Muscle layer of duodenum (tissue), 2 donors: ENCODE data around the gene FOCAD.
"Not testable (repeated sequence)": the region's sequence is repeated elsewhere in the genome, so short reads cannot be mapped to it uniquely, and the experiment has no call there.

Experiments used
- H3K27ac ChIP-seq: one replicate; pipeline ENCODE4 v1.7.0; 2013; ENCODE audit warnings: mild to moderate bottlenecking, low read length
- H3K27me3 ChIP-seq: one replicate; pipeline ENCODE4 v1.7.0; 2013; ENCODE audit warnings: low read depth, mild to moderate bottlenecking, control low read depth, low read length
- H3K36me3 ChIP-seq, 2 donors: one replicate each; pipeline ENCODE4 v1.7.0; 2013; ENCODE audit warnings: low read length in 2 of 2, control low read depth in 1 of 2, mild to moderate bottlenecking in 1 of 2; ENCODE audit not compliant: insufficient read depth in 2 of 2, control insufficient read depth in 1 of 2
- H3K4me1 ChIP-seq, 2 donors: one replicate each; pipeline ENCODE4 v1.7.0; 2013; ENCODE audit warnings: low read length in 2 of 2, mild to moderate bottlenecking in 2 of 2, control low read depth in 1 of 2, moderate library complexity in 1 of 2; ENCODE audit not compliant: insufficient read depth in 2 of 2, control insufficient read depth in 1 of 2
- H3K4me3 ChIP-seq, 2 donors: one replicate each; pipeline ENCODE4 v1.7.0; 2013; ENCODE audit warnings: low read length in 2 of 2, low read depth in 1 of 2, mild to moderate bottlenecking in 1 of 2
- H3K9me3 ChIP-seq, 2 donors: one replicate each; pipeline ENCODE4 v1.7.0; 2013; ENCODE audit warnings: low read length in 2 of 2, control low read depth in 1 of 2, mild to moderate bottlenecking in 1 of 2; ENCODE audit not compliant: control insufficient read depth in 1 of 2
- donor health status: healthy.

The FOCAD gene

GRCh38 chr9:20944507-20944906 is 260.4 kb downstream of the FOCAD start:
- H3K9me3 ChIP-seq = no peaks in the 10 kb centered on the region
- no peaks in the 10 kb centered on the region for H3K27me3 ChIP-seq
- H3K4me1 ChIP-seq = no peaks in the 10 kb centered on the region
- no peak overlapping the region for H3K27ac ChIP-seq
- H3K4me3 ChIP-seq = no peak overlapping the region
- H3K36me3 ChIP-seq = no peaks in the 10 kb centered on the region

- Histone ChIP-seq H3K27ac (no peak overlapping the region), H3K4me3 (no peak overlapping the region), H3K4me1 (no peaks in the 10 kb centered on the region), H3K9me3 (no peaks in the 10 kb centered on the region), H3K36me3 (no peaks in the 10 kb centered on the region), H3K27me3 (no peaks in the 10 kb centered on the region)
Observed at GRCh38 chr9:20945269-20945668, 261.2 kb downstream of the FOCAD start.

GRCh38 chr9:20945856-20946255 is 261.8 kb downstream of the FOCAD start:
- Histone ChIP-seq H3K4me1 (no peaks in the 10 kb centered on the region), H3K27me3 (no peaks in the 10 kb centered on the region), H3K36me3 (peaks cover under 1 to 1% of the 10 kb centered on the region in 2 donors), H3K27ac (no peak overlapping the region), H3K4me3 (no peak overlapping the region), H3K9me3 (no peaks in the 10 kb centered on the region)

GRCh38 chr9:20948703-20949102 is 264.6 kb downstream of the FOCAD start:
- H3K27ac ChIP-seq = no peak overlapping the region
- peaks cover 4 to 27% of the 10 kb centered on the region in 2 donors for H3K36me3 ChIP-seq
- H3K4me3 ChIP-seq = no peak overlapping the region
- H3K4me1 ChIP-seq = peaks cover 0 to 9% of the 10 kb centered on the region in 2 donors
- H3K27me3 ChIP-seq = no peaks in the 10 kb centered on the region
- no peaks in the 10 kb centered on the region for H3K9me3 ChIP-seq

GRCh38 chr9:20950707-20951106 is 266.6 kb downstream of the FOCAD start:
- Histone ChIP-seq H3K36me3 (peaks cover 4 to 29% of the 10 kb centered on the region in 2 donors), H3K27me3 (no peaks in the 10 kb centered on the region), H3K27ac (no peak overlapping the region), H3K9me3 (no peaks in the 10 kb centered on the region), H3K4me3 (no peak overlapping the region), H3K4me1 (peaks cover 0 to 9% of the 10 kb centered on the region in 2 donors)

GRCh38 chr9:20962536-20963225 is 278.6 kb downstream of the FOCAD start:
- H3K9me3 ChIP-seq = no peaks in the 10 kb centered on the region

GRCh38 chr9:20972684-20973083 is 288.6 kb downstream of the FOCAD start:
- Histone ChIP-seq H3K4me3 (no peak overlapping the region), H3K27me3 (no peaks in the 10 kb centered on the region), H3K4me1 (no peaks in the 10 kb centered on the region), H3K9me3 (peaks cover 0 to 3% of the 10 kb centered on the region in 2 donors), H3K36me3 (peaks cover 8 to 12% of the 10 kb centered on the region in 2 donors), H3K27ac (no peak overlapping the region)

More at GRCh38 chr9:20962536-20963225, 278.6 kb downstream of the FOCAD start:
- no peaks in the 10 kb centered on the region for H3K27me3 ChIP-seq
- no peaks in the 10 kb centered on the region for H3K36me3 ChIP-seq
- no peak overlapping the region for H3K27ac ChIP-seq
- H3K4me3 ChIP-seq = no peak overlapping the region
- no peaks in the 10 kb centered on the region for H3K4me1 ChIP-seq

- peaks cover 8 to 12% of the 10 kb centered on the region in 2 donors for H3K36me3 ChIP-seq
- H3K27me3 ChIP-seq, H3K27ac ChIP-seq, H3K9me3 ChIP-seq, H3K4me1 ChIP-seq, H3K4me3 ChIP-seq: not testable (repeated sequence)
Observed at GRCh38 chr9:20973246-20973947, 289.3 kb downstream of the FOCAD start.

GRCh38 chr9:20974191-20974938 is 290.3 kb downstream of the FOCAD start:
- H3K9me3 ChIP-seq, H3K27me3 ChIP-seq, H3K4me3 ChIP-seq, H3K4me1 ChIP-seq, H3K27ac ChIP-seq: not testable (repeated sequence)
- H3K36me3 ChIP-seq = peaks cover 8 to 12% of the 10 kb centered on the region in 2 donors

- no peaks in the 10 kb centered on the region for H3K27me3 ChIP-seq
- no peaks in the 10 kb centered on the region for H3K9me3 ChIP-seq
- peaks cover 8 to 12% of the 10 kb centered on the region in 2 donors for H3K36me3 ChIP-seq
- H3K4me3 ChIP-seq = no peak overlapping the region
- no peak overlapping the region for H3K27ac ChIP-seq
- peaks cover 5 to 24% of the 10 kb centered on the region in 2 donors for H3K4me1 ChIP-seq
Observed at GRCh38 chr9:20978249-20978648, 294.2 kb downstream of the FOCAD start.

- H3K36me3 ChIP-seq = peaks cover 8 to 12% of the 10 kb centered on the region in 2 donors
- H3K27ac ChIP-seq = peak overlapping the region; percentile 56
- no peaks in the 10 kb centered on the region for H3K27me3 ChIP-seq
- H3K4me1 ChIP-seq = peaks cover 8 to 44% of the 10 kb centered on the region in 2 donors
- H3K9me3 ChIP-seq = no peaks in the 10 kb centered on the region
- H3K4me3 ChIP-seq = peak overlapping the region in 1 of 2 donors; percentile 8
Observed at GRCh38 chr9:20980832-20981455, 296.9 kb downstream of the FOCAD start.
